NCI-H1694 (cell line): ENCODE results near the gene KRT16.
"Not testable (repeated sequence)": the region's sequence is repeated elsewhere in the genome, so short reads cannot be mapped to it uniquely, and the experiment has no call there.

ENCODE experiments used
- DNase-seq: peaks from one replicate; lab custom pipeline; 2025; lab: John Stamatoyannopoulos, UW

Gene KRT16

DNA sequence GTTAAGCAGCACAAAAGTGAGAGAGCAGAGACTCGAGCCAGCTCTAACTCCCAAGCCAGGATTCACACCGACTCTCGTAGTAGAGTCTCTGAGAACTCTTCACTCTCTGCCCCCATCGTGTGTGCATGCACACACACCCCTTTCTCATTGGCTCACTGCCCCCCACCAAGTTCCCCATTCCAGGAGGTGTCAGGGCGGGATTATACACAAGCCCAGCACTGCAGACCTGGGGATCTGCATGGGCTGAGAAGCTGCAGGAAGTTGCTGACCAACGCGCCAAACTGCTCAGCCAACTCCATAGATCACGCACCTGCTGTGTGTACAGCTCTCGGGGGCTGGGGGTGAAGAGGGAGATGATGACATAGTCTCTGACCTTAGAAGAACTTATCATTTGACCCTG, 2.2 kb upstream of the KRT16 start:
- not testable (repeated sequence) for DNase-seq

DNA sequence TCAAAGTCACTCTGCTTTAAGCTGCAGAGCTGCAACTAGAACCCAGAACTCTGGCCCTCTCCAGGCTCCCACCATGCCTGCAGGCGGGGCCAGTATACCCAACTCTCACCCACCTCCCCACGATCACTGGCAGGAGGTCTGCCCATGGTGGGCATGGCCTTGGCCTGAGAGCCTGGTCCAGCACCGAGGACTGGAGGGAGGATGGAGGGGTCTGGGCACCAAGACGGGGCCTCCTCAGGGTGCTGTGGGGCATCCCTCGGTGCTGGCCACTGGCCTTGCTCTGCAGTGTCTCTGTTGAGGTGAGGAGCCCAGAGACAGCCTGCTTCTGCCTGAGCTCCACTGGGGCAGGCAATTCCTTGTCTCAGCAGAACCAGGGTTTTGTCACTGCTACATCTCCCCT, 1.5 kb upstream of the KRT16 start:
- DNase-seq: no peak

DNA sequence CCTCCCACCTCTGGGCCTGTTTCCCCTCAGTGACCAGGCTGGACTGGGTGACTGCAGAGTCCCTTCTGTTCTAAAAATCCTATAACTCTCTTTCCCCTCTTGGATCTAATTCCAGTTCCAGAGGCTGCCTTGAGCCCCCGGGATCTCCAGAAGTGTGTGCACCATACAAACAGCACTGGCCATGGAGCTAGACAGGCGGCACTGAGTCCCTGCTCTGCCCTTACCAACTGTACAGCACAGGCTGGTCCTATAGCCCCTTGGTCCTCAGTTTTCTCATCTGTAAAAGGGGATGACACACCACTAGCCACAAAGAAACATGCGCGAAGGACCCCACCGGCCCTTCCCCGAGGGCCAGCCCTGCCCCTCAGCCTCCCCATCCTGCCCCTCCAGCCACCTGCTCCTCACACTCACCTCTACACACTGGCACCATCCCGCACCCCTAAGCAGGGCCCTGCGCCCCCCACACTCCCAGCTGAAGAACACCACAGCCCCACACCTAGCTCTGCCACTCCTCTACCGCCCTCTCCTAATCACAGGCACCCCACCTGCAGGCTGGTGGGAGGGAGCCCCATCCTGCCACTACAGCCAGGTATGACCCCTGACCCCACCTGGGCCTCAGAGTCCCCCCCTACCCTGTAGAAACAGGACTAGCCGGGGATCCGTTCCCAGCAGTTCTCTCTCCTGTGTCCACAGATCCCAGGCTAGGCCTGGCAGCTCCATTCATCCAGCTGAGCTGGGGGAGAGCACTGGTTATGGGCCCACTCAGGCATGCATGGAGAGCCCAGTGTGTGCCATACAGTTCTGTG, 913 bp upstream of the KRT16 start:
- no peak for DNase-seq

DNA sequence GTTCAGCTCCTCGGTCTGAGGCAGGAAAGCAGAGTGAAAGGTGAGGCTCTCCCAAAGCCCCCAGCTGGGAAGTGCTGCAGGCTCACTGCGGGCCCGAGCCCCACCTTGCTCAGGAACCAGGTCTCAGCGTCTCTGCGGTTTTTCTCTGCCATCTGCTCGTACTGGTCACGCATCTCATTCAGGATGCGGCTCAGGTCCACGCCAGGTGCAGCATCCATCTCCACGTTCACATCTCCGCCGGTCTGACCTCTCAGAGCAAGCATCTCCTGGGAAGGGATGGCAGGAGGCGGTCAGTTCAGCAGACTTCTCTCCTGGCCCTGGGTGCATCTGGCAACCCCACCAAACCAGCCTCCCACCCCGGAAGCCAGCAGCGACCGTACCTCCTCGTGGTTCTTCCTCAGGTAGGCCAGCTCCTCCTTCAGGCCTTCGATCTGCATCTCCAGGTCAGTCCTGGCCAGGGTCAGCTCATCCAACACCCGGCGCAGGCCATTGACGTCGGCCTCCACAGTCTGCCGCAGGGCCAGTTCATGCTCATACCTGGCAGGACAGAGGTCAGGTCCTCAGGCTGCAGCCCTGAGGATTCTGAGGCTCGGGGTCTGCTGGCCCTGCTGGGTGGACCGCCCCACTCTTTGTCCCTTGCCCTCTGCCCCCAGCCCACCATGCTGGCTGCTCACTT, 1.5 kb downstream of the KRT16 start:
- no peak for DNase-seq

DNA sequence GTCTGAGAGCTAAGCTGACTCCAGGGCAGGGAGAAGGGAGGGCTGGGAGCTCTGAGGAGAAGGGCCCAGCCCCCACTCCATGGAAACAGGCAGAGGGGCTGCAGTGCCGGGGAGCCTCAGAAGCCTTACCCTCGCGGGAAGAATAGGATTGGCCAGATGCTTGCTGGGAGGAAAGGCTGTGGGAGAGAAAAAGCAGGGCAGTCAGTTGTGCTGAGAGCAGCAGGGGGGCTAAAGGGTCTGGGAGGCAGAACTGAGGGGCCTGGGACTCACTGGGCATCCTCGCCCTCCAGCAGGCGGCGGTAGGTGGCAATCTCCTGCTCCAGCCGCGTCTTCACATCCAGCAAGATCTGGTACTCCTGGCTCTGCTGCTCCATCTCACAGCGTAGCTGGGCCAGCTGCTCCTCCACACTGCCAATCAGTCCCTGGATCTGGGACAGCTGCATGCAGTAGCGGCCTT, 2.5 kb downstream of the KRT16 start:
- peak; percentile 43 for DNase-seq

DNA sequence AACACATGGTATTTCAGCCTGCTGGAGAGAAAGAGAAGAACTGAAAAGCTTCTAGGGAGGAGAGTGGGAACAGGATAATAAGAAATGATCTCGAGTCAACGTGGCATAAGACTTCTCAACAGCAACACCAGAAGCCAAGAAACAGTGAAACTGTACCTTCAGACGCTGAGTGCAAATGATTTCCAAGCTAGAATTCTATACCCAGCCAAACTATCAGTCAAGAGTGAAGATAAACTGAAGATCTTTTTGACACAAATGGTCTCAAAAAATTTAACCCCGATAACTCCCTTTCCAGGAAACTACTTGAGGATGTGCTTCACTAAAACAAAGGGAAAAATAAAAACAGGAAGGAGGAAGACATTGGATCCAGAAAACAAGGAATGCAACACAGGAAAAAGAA, 5.6 kb downstream of the KRT16 start:
- not testable (repeated sequence) for DNase-seq

DNA sequence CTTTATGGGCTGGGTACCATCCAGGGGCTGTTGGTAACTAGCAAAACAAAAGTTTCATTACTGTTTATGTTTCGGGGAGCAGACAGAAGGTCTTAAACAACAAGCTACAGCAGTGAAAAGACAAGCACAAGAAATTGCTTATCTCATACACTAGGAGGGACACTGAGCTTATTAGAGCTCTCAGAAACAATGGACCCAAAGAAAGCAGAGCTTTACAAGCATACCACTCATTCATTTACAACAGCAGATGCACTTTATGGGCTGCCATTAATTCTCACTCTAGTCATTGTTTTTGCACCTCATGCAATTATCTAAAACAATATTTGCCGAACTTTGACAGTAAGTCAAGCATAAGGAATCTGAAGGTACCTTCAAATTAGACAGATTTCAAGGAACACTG, 10.0 kb downstream of the KRT16 start:
- DNase-seq: no peak

DNA sequence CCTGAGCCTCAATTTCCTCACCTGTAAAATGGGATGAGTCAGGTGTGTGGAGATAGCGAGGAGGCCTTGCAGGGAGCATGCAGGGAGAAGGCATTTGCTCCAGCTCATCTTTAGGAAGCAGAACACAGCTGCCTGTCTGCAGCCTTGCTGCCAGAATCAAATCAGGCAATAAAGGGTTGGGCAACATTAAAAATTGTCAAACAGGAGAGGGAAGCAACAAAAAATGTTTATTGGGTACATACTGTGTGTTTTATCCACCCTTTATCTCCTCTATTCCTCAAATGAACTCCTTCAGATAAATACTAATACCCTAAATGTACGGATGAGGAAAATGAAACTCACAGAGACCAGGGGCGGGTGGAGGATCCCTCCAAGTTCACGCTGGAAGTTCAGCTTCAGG, 12.2 kb downstream of the KRT16 start:
- DNase-seq: no peak

DNA sequence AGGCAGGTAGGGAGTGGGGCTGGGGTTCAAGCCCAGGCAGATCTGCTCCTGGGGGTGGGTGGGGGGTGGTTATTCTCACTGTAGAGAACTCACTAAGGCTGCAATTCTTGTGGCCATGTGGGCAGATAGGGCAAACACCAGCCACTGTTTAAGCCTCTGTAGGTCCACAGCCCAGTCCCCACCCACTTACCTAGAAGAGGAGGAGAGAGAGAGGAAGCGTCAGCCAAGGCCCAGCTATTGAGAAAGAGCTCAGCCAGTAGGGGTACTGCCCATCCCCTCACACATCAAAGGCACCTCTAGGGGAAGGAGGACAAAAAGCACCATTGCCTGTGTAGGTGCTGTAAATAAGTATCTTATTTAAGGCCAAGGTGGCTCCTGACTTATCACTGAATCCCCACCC, 12.9 kb downstream of the KRT16 start:
- no peak for DNase-seq

DNA sequence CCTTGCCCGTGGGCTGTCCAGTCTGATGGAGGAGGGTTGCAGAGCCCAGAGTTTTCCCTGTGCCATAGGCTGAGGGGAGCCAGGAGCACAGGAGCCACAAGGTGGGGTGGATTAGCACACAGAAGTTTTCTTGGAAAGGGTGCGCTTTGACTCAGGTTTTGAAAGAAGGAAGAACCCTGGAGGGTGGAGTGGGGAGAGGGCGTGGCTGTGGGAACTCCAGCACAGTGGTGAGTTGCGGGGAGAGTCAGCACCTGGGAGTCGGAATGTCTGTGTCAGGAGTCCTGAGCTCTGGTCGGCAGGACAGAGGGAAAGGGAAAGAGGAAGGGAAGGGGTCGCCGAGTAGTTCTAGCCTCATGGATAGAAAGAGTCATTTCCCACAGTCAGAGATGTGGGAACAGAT, 17.0 kb downstream of the KRT16 start:
- no peak for DNase-seq

DNA sequence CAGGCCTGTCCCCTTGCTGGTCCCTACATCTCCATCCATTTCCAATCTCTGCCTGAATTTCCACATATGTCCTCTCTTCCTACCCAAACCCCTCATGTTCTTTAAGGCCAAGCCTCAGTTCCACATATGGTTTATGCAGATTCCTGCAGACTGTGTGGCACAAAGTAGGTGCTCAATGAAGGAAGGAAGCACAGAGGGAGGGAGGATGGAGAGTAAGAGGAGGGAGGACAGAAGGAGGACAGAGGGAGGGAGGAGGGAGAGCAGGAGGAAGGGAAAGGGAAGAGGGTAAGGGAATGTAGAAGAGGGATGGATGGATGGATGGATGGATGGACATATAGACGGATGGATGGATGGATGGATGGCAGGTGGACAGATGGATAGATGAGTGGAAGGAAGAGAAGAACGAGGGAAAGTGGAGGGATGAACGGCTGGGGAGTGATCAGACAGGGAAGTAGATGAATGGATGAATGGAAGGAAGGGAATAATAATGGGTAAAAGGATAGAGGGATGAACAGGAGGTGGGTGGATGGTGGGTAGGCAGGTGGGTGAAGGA, 18.1 kb downstream of the KRT16 start:
- no peak for DNase-seq

DNA sequence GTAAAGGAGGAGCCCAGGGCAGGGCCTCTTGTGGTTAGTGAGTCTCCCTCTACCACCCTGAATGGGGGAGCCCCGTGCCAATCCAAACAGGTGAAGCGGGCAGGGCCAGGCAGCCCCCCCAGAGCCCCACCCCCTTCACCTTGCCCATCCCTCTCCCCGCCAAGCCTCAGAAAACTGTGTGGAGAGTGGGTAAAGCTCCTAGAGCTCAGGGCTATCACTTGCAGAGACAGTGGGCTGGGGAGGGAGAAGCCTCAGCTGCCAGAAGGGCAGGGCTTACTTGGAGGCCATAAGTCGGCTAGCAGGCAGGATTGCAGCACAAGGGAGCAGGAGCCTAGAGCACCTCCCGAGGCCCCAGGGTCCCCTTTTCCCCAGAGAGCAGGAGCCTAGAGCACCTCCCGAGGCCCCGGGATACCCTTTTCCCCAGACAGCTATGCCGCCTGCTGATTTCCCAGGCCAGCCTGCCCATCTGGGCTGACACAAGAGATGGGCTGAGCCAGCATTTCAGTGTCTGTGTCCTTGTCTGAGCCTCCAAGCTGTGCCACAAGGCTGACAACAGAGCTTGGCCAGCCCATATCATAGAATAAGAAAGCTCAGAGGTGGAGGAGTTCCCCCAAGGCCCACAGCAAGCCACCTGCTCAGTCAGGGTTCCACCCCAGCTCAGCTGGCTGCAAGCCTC, 19.1 kb downstream of the KRT16 start:
- no peak for DNase-seq

DNA sequence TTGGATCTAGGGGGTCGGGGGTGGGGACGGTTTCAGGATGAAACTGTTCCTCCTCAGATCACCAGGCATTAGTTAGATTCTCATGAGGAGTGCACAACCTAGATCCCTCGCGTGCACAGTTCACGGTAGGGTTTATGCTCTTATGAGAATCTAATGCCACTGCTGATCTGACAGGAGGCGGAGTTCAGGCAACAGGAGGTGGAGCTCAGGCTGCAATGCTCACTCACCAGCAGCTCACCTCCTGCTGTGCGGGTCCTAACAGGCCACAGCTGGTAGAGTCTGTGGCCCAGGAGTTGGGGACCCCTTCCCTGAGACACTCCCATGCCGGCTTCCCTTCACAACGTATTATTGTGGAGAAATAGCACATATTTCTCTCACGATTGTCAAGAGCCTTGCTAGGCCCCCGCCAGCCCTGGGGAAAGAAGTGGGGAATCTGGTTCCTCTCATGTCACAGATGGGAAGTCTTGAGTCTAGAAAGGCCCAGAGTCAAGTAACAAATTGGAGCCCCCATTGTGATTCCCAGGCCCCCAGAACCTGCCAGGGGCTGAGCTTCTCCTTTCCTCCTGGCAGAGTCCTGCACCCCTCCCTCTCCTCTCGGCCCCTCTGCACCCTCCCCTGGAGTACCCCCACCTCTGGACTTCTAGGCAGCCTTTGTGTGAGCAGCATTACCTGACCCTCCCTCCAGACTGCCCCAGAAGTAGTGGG, 19.8 kb downstream of the KRT16 start:
- no peak for DNase-seq

DNA sequence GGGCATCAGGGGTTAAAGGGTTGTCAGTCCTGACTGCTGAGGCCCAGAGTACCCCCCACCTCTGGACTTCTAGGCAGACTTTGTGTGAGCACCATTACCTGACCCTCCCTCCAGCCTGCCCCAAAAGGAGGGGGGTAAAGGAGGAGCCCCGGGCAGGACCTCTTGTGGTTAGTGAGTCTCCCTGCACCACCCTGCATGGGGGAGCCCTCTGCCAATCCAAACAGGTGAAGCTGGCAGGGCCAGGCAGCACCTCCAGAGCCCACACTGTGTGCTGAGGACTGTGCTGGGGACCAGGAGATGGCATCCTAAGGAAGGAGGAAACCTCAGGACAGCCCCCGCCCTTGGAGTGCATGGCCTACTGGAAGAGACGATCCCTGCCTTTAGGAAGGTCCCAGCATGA, 23.3 kb downstream of the KRT16 start:
- no peak for DNase-seq

DNA sequence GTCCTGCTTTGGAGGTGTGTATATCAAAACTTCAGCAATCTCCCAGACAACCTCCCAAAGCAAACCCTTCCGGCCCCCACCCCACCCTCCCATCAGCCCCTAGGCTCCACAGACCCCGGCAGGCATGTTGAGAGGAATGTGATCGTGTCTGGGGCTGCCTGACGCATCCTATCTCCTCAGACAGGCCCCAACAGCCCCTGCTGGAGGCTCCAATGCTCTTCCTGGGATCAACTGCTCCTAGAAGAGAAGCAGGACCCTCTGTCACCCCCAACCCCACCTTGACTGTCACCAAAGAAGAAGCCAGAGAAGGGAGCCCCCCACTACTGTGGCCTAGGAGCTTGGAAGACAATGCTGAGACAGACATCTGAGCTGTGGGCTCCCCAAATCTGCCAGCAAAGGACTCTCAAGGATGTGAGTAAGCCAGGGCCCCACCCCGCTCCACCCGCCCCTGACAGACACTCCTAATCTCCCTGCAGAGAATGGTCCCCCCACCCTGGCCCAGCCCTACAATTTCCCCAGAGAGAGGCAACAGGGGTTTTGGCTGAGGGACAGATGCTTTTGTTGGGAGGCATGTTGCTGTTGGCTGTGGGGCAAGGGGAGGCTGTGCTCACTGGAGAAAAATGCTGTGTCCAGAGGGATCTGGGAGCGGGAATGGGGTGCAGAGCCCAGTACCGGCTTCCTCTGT, 24.3 kb downstream of the KRT16 start:
- DNase-seq: no peak

DNA sequence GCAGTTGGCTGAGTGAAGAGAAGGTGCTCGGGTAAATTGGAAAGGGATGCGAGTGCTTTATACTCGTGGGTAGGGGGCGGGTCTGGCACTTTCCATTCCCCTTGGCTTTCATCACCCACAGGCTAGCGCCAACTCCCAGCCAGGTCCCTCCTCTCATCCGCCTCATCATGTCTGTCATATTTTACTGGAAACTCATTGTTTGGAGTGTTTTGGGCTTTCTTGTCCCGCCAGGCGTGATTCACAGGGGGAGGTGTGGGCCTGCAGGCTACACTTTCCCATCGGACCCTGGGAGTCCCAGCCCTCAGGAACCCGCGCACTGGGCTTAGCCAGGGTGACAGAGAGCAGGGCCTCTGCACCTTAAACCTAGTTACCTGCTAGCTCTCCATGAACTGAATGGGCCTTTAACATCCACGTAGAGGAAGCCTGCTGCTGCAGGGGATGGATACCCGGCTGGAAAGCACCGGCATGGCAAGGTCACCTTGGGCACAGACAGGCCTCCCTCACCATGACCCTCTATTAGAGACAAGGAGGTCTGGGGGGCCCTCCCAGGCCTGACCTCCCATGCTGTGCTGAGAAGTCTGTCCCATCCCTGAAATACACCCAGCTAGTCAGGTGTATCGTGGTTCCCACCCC, 25.6 kb downstream of the KRT16 start, which contains the start of gene KRT14:
KRT14 (minus strand) TSS at position 33 of the 633 bp plus-strand sequence. CDS start 61 bp downstream, outside the sequence.
- no peak for DNase-seq

DNA sequence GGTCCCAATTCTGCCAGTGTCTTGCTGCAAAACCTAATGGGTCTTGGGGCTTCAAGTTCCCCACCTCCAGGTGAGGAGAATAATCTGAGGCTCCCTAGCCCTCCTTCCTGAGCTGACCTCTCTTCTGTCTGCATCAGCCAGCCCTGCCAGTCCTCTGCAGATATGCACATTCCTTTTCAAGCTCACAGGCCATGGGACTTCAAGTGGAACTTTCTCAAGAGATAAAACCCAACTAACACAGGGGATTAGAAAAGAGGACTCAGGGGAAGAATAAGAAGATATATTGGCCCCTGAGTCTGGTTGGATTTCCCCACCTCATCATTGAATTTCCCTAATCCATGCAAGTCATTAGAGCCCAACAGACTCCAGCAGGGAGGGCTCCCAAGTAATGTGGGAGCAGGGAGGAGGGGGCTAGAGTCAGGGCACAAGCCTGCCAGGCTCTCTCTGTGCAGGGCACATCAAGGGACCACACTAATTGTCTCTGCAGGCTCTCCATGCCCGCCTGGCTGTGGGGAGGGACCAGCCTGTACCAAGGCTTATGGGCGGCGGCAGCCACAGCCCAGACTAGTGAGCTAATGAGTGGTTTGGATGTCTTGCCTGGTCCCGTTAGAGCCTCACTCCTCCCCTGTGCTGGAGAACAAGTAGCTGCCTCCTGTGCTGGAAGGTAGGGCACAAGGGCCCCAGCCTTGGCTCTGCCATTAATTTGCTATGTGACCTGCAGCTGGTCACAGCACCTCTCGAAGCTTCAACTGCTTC, 27.1 kb downstream of the KRT16 start:
- DNase-seq: no peak

DNA sequence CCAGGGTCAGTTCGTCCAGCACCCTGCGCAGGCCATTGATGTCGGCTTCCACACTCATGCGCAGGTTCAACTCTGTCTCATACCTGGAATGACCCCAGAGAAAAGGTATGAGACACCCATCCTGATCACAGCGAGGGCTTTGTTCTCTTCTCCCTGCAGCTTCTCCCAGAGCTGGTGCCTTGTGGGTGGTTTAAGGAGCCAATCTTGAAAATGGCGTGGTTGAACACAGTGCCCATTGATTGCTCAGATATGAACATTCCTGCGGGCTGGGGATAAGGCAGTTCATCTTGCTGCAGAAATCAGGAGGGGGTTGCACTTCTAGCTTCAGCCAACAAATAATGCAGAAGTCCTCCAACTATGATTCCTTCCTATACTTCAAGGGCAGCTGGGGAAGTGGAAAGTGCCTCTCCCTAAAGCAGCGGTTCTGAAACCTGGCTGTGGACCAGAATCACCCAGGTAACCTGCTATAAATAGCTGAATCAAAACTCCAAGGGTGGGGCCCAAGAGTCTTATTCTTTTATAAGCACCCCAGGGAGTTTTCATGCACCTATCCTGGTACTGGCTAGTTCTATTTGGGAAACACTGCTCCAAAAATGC, 28.1 kb downstream of the KRT16 start:
- not testable (repeated sequence) for DNase-seq
